Ishikawa (cell line): ENCODE results near the gene KRT222.

Experiments used
- CEBPB ChIP-seq: IDR thresholded peaks from 2 replicates; pipeline ENCODE4 v1.6.1; 2012
- CREB1 ChIP-seq: IDR thresholded peaks from 2 replicates; pipeline ENCODE4 v1.6.1; 2012; ENCODE audit warnings: low read depth
- EGR1 ChIP-seq: IDR thresholded peaks from 2 replicates; pipeline ENCODE4 v1.6.1; 2012
- EP300 ChIP-seq: IDR thresholded peaks from 2 replicates; pipeline ENCODE4 v1.6.1; 2012; ENCODE audit warnings: borderline replicate concordance
- FOXM1 ChIP-seq: IDR thresholded peaks from 2 replicates; pipeline ENCODE4 v1.6.1; 2012; ENCODE audit warnings: low read depth, borderline replicate concordance
- MAX ChIP-seq: IDR thresholded peaks from 2 replicates; pipeline ENCODE4 v1.6.1; 2012
- NFIC ChIP-seq: IDR thresholded peaks from 2 replicates; pipeline ENCODE4 v1.6.1; 2012
- RAD21 ChIP-seq: IDR thresholded peaks from 2 replicates; pipeline ENCODE4 v1.6.1; 2012; ENCODE audit warnings: low read depth
- REST ChIP-seq: IDR thresholded peaks from 2 replicates; pipeline ENCODE4 v1.6.1; 2012; ENCODE audit warnings: low read depth, mild to moderate bottlenecking
- TAF1 ChIP-seq: IDR thresholded peaks from 2 replicates; pipeline ENCODE4 v1.6.1; 2012; ENCODE audit warnings: low read depth, mild to moderate bottlenecking
- TEAD4 ChIP-seq: IDR thresholded peaks from 2 replicates; pipeline ENCODE4 v1.6.1; 2012
- USF1 ChIP-seq: IDR thresholded peaks from 2 replicates; pipeline ENCODE4 v1.6.1; 2012
- YY1 ChIP-seq: IDR thresholded peaks from 2 replicates; pipeline ENCODE4 v1.6.1; 2012; ENCODE audit warnings: low read depth
- ZBTB7A ChIP-seq: IDR thresholded peaks from 2 replicates; pipeline ENCODE4 v1.6.1; 2012; ENCODE audit warnings: low read depth

- no peak for TF ChIP-seq REST
- TF ChIP-seq TAF1, result no peak
- no peak for TF ChIP-seq FOXM1
- TF ChIP-seq EP300, result no peak
- TF ChIP-seq TEAD4, result no peak
- TF ChIP-seq RAD21, result no peak
- TF ChIP-seq YY1, result no peak
- no peak for TF ChIP-seq EGR1
- TF ChIP-seq NFIC, result no peak
- TF ChIP-seq MAX, result no peak
- TF ChIP-seq CREB1, result no peak
- TF ChIP-seq USF1, result no peak
- no peak for TF ChIP-seq CEBPB
- TF ChIP-seq ZBTB7A, result no peak
These were observed 48.4 kb downstream of the KRT222 start for GRCh38 chr17:40616592-40616991.
